Measurements from ENCODE around the gene SAV1.

- TF ChIP-seq PATZ1 (CRISPR knock-in tag; IDR thresholded peaks at IDR 0.05) (no peak), MTF1 (CRISPR knock-in tag; IDR thresholded peaks at IDR 0.05) (no peak), REST (IDR thresholded peaks at IDR 0.05; ENCODE audit: borderline replicate concordance in 1 of 2, low read depth in 1 of 2, low read length in 2 of 2) (no peak), FOXK2 (IDR thresholded peaks at IDR 0.05) (no peak), KDM4B (CRISPR knock-in tag; IDR thresholded peaks at IDR 0.05) (no peak), TEAD2 (CRISPR knock-in tag; IDR thresholded peaks at IDR 0.05) (no peak), RBFOX2 (IDR thresholded peaks at IDR 0.05; ENCODE audit: low read depth, low read length) (no peak), CTCF (CRISPR knock-in tag; IDR thresholded peaks at IDR 0.05) (no peak), ARHGAP35 (CRISPR knock-in tag; IDR thresholded peaks at IDR 0.05; ENCODE audit: borderline replicate concordance) (no peak)
- TF ChIP-seq, protein P1, sequence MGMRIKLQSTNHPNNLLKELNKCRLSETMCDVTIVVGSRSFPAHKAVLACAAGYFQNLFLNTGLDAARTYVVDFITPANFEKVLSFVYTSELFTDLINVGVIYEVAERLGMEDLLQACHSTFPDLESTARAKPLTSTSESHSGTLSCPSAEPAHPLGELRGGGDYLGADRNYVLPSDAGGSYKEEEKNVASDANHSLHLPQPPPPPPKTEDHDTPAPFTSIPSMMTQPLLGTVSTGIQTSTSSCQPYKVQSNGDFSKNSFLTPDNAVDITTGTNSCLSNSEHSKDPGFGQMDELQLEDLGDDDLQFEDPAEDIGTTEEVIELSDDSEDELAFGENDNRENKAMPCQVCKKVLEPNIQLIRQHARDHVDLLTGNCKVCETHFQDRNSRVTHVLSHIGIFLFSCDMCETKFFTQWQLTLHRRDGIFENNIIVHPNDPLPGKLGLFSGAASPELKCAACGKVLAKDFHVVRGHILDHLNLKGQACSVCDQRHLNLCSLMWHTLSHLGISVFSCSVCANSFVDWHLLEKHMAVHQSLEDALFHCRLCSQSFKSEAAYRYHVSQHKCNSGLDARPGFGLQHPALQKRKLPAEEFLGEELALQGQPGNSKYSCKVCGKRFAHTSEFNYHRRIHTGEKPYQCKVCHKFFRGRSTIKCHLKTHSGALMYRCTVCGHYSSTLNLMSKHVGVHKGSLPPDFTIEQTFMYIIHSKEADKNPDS (CRISPR knock-in tag; IDR thresholded peaks at IDR 0.05): no peak
These were observed 8.9 kb upstream of the SAV1 start for GRCh38 chr14:50676814-50677516.
